HG02885 (cell line): ENCODE measurements around the gene IL22.
"Not testable (repeated sequence)": the region's sequence is repeated elsewhere in the genome, so short reads cannot be mapped to it uniquely, and the experiment has no call there.

Source experiments
- ATAC-seq: cut with Tn5 transposase; IDR thresholded peaks from one replicate; pipeline ENCODE4 v1.9.1; 2021; ENCODE audit warnings: mild to moderate bottlenecking; ENCODE audit not compliant: unreplicated experiment, poor library complexity

The IL22 gene

DNA sequence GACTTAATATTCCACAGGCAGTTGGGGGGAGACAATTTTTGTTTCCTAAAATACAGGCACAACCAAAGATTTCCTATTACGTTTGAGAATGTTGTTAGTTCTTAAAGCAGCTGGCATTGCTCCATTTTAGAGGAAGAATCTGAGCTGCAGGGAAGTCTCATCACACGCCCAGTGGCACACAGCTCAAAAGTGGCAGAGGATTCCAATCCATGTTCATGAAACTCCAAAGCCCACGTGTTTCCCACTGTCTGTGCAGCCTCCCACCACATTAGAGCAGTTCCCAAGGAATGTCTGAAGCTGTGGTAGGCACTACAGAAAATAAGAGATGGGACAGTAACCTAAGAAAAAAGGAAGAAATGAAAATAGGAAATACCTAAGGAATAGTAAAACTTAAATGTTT lies 21.7 kb downstream of the IL22 start:
- ATAC-seq = no peak

DNA sequence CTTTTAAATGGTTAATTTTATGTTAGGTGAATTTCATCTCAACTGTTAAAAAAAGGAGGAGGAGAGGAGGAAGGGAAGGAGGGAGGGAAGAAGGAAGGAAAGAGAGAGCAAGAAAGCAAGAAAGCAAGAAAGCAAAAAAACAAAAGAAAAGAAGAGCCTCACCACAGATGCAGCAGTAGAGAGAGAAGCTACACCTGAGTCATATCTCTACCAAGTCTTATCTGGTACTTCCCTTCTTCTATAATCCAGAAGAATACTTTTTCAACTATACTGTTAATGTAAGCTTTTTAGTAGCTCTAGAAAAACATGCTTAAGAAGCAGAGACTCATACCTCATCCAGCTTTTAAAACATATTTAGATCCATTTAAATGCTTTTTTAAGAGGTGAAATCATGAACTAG lies 22.2 kb downstream of the IL22 start:
- peak; percentile 68 for ATAC-seq

DNA sequence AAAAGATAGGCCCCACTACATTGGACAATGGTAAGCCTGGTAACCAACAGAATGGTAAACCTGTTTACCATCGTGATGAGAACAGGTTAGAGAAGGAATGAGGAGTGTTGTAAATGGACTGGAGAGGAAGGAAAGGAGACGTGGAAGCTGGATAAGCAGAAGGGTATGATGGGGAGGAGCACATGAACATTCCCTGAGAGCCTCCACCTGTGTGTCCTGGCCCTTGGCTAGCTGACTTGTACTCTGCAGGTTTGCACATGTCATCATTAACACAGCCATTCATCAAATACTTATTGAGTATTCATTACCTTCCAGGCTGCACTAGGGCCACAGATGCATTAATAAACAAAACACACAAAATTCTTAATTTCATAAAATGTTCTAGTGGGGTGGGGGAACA lies 23.4 kb downstream of the IL22 start:
- ATAC-seq = no peak

DNA sequence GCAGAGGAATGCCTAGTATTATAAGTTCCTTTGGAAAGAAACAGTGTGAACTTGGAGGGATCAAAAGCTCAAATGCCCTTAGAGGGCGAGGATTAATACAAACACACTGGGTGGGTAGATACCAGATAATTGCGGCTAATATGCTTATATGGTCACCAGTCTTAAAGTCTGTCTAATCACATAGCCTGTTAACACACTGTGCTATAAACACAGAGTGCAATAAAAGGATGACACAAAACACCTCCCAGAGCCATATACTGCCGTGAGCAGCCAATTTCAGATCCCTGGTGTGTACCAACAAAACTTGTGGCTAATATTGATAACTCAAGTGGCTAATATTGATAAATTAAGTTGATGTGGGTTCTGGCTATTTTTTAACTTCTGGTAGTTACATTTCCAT lies 26.0 kb downstream of the IL22 start:
- ATAC-seq = no peak

DNA sequence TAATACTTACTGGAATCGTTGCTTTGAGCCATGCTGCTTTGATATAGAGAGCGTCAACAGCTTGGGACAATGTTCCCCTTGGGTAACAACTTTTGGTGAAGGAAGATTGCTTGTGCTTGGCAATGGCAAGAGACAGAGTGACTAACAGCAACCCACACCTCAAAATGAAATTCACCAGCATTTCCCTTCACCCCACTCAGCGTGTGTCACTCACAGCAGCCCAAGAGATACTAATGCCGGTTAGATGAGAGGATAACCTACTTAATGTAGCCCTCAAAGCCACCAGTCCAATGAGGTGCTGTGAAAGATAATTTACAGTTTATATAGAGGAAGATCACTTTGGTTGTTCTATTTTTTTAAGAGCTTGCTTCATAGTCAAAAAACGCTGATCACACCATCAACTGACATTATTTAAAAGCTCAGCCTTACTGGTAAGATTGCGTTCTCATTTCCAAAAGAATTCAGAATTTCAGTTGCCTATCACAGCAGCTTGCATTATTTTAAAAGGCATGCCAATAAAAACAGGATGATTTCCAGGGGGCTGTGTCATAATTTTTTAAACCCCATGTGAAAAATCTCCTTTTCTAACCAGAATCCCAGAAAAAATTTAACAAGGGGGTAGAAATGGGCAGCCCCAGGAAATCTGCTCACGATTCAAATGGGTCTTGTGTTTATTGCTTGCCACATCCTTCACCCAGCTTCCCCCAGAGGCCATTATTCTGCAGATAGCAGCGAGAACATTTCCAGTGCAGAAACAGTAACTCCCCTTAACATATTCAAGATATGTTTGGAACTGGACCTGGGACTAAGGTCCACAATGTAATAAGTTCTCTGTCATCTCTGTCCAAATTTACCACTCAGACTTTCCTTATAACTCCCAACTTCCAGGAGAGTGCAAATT lies 27.6 kb downstream of the IL22 start, which contains the start of gene IL26:
Gene IL26, minus strand, starts transcription at position 235 of the 901 bp plus-strand sequence. Its CDS starts 54 bp downstream, at position 181.
- no peak for ATAC-seq

DNA sequence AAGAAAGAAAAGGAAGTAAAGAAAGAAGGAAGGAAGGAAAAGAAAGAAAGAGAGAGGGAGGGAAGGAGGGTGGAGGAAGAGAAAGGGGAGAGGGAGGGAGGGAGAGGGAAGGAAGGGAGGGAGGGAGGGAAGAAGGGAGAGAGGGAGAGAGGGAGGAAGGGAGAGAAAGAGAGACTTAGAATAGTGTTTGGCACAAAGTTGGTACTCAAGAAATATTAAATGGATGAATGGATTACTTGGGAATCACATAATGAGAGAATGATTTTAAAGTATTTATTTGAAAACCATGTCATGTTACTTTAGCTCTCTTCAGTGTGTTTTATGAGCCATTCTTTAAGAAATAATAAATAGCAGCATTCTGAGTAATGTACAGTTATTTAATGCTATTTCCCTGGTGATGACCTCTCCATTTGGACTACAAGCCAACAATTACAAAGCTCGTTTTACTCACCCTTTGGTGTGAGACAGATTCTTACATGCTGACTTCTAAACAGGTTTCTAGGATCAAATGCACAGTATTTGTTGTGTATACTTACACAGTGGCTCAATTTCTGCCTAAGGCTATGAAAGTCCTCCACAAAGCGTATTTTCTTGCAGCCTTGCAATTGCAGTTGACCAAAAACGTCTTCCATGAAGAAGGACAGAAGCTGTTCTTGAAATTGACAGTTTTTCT lies 28.7 kb downstream of the IL22 start:
- no peak for ATAC-seq

DNA sequence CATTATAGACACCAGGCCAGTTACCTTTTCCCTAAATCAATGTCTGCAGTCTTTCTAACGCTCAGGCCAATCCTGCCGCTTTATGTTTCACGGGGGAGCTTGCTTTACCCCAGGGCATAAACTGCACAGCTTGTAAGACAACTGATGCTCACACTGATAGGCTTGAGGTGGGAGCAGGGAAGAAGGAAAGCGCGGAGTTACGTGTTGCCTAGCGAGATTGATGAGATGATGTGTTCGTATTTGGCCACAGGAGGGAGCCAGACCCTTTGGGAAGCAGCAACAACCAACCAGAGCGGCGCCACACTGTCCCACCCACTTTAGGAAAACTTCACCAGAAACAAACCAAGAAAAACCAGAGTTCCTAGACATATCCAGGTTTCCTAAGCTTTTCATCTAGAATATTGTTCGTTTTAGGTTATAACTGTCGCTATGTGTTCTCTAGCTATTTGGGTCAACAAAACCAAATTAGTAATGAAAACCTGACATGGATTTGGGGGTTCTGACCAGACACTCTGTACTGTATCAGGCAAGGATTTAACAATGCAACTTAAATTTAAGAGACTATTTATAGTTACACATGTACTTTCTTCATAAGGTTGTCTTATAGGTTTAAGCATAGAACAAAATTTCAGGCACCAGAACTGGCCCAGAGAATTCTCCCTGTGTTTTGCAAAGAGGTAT lies 30.2 kb downstream of the IL22 start:
- peak; percentile 95 for ATAC-seq

DNA sequence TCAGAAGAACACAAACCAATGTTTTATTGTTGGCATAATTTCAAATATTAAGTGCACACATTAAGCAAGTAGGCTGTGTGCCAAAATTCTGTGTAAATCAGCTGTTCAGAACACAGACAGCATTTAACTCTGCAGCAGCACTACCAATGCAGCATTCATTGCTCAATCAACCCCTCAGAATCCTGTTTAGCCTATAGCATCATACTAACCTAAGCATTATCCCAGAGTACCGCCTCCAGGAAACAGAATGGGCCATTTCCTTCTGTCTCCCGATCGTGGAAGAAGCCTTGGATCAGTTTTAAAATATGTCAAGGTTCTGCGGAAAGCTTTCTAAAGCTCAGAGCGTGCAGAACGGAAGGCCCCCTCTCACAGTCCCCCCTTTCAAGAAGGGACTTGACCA lies 31.1 kb downstream of the IL22 start:
- ATAC-seq = no peak

DNA sequence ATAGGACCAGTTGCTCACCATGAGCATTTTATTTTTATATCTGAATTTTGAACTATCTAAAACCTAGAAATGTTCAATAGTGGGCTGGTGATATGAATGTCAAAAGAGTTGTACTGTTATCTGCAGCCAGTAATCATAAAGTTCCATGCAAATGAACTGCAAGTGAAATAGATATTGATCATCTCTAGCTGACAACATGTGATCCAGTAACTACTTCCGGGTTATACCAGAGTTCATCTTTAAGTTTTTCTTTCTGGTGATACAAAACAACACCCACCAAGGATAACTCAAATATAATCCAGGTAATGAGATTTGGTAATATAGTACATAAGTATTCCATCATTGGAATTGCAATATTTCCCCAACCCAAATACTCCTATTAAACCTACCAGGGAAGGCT lies 31.9 kb downstream of the IL22 start:
- ATAC-seq = no peak

DNA sequence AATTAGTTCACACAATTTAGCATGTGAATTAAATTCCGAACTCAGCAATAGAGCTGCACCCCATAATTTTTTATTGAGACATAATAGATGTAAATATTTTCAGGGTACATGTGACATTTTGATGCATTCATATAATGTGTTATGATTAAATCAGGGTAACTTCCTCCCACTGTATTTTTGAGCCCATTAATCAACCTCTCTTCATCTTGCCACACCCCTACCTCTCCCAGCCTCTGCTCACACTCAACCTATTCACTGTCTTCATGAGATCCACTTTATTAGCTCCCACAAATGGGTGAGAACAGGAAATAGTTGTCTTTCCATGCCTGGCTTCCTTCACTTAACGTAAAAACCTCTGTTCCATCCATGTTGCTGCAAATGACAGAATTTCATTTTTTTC lies 42.5 kb downstream of the IL22 start:
- no peak for ATAC-seq

DNA sequence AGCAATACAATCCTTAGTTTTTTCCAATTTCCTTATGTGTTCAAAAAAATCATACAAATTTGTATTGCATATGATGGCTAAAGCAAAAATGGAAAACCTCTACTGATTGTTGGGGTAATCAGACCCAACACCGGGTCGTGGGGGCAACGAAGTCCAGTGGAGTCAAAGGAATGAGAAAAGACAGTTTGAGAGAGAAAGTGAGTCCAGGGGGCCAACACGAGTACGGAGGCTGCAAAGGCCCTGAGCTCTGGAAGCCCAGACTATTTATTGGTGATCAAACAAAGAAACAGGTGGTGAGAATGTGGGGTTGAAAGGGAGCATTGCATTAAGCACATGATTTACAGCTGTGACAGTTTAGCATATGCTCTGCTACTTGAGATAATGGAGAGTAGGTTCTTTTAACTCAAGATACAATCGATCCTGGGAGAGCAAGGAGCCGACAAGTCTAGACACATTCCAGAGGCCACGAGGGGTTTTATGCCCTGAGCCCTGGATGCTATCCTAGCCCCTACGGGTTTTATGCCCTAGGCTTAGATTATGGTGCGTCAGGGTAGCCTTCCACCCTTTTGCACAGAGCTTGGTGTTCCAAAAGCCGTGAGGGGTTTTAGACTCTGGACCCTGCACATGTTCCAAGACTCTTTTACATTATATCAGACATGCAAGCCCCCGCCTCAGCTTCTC lies 44.2 kb downstream of the IL22 start:
- not testable (repeated sequence) for ATAC-seq

DNA sequence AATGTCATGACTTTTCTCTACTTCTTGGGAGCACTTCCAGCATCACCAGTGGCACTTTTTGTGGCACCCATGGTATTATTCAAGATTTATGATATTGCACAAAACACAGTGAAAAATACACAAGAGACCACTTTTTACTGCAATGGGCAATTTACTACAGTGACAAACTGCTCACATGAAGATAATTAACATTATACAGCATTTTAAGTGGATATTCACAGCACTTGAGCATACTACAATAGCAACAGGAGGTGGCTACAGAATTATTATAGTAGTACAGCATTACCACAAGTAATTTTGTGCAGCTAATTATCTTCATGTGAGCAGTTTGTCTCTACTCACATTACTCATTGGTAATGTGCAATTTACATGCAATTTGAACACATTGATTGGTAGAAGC lies 46.1 kb downstream of the IL22 start:
- no peak for ATAC-seq

DNA sequence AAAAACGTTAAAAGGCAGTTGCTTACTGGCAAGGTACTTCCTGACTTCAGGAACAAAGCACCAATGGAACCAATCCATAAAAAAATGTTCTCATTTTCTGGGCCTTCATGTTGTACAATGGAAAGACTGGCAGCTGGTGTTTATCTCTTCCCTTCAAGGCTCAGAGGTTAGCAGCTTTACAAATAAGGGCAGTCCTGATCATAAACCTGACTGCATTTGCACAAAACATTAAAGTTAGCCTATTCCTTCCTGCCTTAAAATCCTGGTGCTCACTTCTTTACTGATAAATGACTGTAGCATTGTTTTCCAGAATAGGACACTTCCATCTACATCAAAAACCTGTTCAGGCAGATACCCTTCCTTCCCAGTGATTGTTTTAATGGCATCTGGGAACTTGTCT lies 47.0 kb downstream of the IL22 start:
- no peak for ATAC-seq

DNA sequence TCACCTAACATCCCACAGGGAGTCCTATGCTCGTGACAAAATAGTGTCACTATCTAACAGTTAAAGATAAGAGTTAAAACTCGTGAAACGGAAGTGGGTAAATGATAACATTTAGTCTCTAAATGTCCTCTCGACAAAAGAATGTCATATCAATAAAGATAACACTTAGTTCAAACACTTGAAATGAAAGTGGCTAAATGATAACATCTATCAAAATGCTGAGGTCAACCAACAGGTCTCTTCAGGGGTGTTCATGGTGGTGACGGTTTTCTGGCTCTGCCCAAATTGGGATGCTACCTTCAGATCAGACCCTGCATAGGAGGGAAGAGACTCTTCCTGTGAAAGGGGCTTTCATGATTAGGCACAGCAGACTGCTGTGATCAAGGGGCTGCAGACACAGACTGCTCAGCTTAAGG lies 49.9 kb downstream of the IL22 start:
- ATAC-seq = no peak

DNA sequence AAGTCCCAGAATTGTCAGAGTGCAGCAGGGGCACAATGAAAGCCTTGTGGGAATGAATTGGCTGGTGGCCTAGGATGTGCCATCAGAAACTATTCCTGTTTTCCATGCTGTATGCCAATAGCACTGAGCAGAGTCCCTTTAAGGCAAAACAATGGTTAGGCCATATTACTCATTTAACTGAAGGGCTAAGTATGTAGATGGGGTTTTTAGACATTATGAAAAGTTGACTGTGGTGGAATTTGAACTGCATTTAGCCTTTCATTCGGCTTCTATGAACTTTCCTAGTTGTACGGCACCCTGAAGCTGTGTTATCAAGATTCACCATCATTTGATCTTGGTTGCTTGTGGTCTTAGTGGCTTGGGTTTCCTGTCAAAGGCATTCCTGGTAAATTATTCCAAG lies 52.5 kb downstream of the IL22 start:
- ATAC-seq = no peak

DNA sequence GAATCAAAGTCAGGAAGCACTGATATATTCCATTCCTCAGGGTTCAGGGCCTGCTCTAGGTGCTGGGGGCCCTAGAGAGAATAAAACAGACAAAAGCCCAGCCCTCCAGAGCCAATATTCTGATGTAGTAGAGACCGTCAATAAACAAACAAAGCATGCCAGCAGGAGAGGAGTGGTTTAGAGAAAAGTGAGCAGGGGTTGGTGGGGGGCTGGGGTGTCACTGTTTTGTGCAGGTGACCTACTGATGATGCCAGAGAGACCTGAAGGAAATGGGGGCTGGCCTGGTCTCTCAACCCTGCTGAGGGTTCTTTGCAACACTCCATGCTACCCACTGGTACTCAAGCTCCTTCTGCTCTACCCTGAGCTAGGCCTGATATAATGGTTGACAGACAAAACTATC lies 54.3 kb downstream of the IL22 start:
- ATAC-seq = no peak

DNA sequence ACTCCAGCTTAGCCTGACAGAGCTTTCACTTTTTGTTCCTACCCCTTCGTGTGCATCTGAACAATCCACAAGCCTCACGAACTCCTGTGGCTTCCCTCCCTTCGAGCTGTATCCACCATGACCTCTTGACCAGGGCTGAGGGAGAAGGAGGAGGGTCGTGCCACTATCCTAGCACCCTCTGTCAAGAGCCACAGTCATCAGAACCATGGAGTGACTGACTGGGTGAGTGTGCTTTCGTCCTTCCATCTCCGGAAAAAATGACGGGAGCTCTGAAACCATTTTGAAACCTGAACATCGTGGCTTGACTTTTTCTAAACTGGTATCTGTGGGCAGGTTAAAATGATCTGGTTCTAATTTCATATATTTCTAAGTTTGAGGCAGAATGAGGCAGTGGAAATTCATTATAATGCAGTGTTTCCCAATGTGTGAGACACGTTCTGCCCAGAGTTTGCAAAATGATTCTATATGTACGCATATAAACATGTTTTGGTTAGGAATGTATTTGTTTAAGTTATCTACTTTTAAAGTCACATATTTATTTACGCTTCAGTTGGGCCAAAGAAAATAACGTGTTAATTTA lies 54.8 kb downstream of the IL22 start:
- no peak for ATAC-seq
